Endodermal cell (in vitro differentiated cells): ENCODE data around the gene CES1. TPM values are rescaled to one million over a fixed set of nuclear protein-coding genes. Genes with fewer than 3 reads are reported as not detected.
"Not testable (repeated sequence)": the region's sequence is repeated elsewhere in the genome, so short reads cannot be mapped to it uniquely, and the experiment has no call there.

ENCODE experiments used
- DNase-seq: peaks from one replicate; pipeline ENCODE4 v3.0.0-alpha.2; 2017
- H3K27ac ChIP-seq: 2 replicates; pipeline ENCODE4 v1.5.1; 2013; ENCODE audit warnings: mild to moderate bottlenecking, low read depth, low read length, moderate library complexity
- H3K27me3 ChIP-seq: 2 replicates; pipeline ENCODE4 v1.6.1; 2013; ENCODE audit warnings: mild to moderate bottlenecking, low read length, moderate library complexity; ENCODE audit not compliant: insufficient read depth, control insufficient read depth, poor library complexity, severe bottlenecking
- H3K36me3 ChIP-seq: 2 replicates; pipeline ENCODE4 v1.7.0; 2013; ENCODE audit warnings: mild to moderate bottlenecking, low read length, moderate library complexity; ENCODE audit not compliant: control insufficient read depth, insufficient read depth
- H3K4me1 ChIP-seq: one replicate; pipeline ENCODE4 v1.7.0; 2013; ENCODE audit warnings: low read length; ENCODE audit not compliant: control insufficient read depth, insufficient read depth
- H3K4me3 ChIP-seq: 2 replicates; pipeline ENCODE4 v1.5.1; 2013; ENCODE audit warnings: mild to moderate bottlenecking, low read length, moderate library complexity
- H3K9ac ChIP-seq: 2 replicates; pipeline ENCODE4 v1.6.1; 2013; ENCODE audit warnings: mild to moderate bottlenecking, low read length, moderate library complexity; ENCODE audit not compliant: poor library complexity, severe bottlenecking; ENCODE audit errors: extremely low read depth
- H3K9me3 ChIP-seq: 2 replicates; pipeline ENCODE4 v1.6.1; 2013; ENCODE audit warnings: mild to moderate bottlenecking, low read length, moderate library complexity; ENCODE audit not compliant: control insufficient read depth
- H3K27ac Mint-ChIP-seq: 2 replicates; pipeline ENCODE4 v1.8.0; 2020; ENCODE audit warnings: mixed read lengths
- H3K27me3 Mint-ChIP-seq: 2 replicates; pipeline ENCODE4 v1.8.0; 2021; ENCODE audit warnings: mild to moderate bottlenecking, mixed read lengths; ENCODE audit not compliant: insufficient read depth
- H3K36me3 Mint-ChIP-seq: 2 replicates; pipeline ENCODE4 v1.8.0; 2020; ENCODE audit warnings: low read depth, mixed read lengths
- H3K4me1 Mint-ChIP-seq: 2 replicates; pipeline ENCODE4 v1.8.0; 2020; ENCODE audit warnings: mixed read lengths
- H3K4me3 Mint-ChIP-seq: 2 replicates; pipeline ENCODE4 v1.8.0; 2020; ENCODE audit warnings: mild to moderate bottlenecking, moderate library complexity, mixed read lengths
- H3K9me3 Mint-ChIP-seq: 2 replicates; pipeline ENCODE4 v1.8.0; 2020; ENCODE audit warnings: mild to moderate bottlenecking, mixed read lengths
- WGBS, 2 experiments: methylation state at CpG; one replicate each; pipeline versions ENCODE4 v1.1.5 to v1.1.7; 2013; ENCODE audit warnings: missing lambda C conversion rate in 2 of 2, mixed read lengths in 1 of 2; ENCODE audit not compliant: insufficient coverage in 1 of 2, insufficient read length in 1 of 2; 5-methylcytosine and 5-hydroxymethylcytosine counted together
- total RNA-seq, 2 donors: library from RNA; stranded (reverse); fragmentation: NEBNext Ultra II Directional in 1 of 2; extraction: Animal tissue kit (Norgen Biotek cat#: 25700) in 1 of 2; gene quantifications; 2 replicates in 1 of 2; 3 replicates in 1 of 2; pipeline ENCODE4 v1.2.1, GENCODE V29; 2021
- TF ChIP-seq, protein P1 (sequence below): fragments of 200-600 bp; sonication (generic); conservative IDR thresholded peaks from 2 replicates; pipeline ENCODE4 v1.5.0; 2021; ENCODE audit warnings: antibody characterized with exemption, mild to moderate bottlenecking

Gene CES1
- total RNA-seq, 2 donors from 2014 or later, result 1.3 TPM; not detected in 1

DNA sequence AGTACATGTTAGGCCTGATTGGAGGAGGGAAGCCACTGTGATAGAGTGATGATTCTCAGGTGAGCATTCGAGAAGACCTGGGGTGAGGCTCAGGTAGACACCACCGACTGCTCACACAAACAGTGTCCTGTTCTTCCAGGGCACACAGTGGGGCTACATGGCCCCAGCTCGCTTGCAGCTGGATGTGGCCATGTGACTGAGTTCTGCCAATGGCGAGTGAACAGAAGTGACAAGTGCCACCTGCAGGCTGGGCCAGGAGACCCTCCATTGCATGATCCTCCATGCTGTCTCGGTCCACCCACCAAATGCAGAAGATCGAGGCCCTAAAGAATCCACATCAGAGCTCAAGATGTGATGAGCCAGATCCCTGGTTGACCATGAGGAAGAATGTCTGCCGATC is 36.1 kb upstream of the CES1 start:
- H3K36me3 Mint-ChIP-seq, result no peaks in the 10 kb centered on the region
- DNase-seq, result no peak
- TF ChIP-seq, protein P1, sequence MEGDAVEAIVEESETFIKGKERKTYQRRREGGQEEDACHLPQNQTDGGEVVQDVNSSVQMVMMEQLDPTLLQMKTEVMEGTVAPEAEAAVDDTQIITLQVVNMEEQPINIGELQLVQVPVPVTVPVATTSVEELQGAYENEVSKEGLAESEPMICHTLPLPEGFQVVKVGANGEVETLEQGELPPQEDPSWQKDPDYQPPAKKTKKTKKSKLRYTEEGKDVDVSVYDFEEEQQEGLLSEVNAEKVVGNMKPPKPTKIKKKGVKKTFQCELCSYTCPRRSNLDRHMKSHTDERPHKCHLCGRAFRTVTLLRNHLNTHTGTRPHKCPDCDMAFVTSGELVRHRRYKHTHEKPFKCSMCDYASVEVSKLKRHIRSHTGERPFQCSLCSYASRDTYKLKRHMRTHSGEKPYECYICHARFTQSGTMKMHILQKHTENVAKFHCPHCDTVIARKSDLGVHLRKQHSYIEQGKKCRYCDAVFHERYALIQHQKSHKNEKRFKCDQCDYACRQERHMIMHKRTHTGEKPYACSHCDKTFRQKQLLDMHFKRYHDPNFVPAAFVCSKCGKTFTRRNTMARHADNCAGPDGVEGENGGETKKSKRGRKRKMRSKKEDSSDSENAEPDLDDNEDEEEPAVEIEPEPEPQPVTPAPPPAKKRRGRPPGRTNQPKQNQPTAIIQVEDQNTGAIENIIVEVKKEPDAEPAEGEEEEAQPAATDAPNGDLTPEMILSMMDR, result no peak
- Histone ChIP-seq H3K4me3 (no peak overlapping the region), H3K27ac (no peak overlapping the region), H3K36me3 (no peaks in the 10 kb centered on the region), H3K9ac (no peak overlapping the region), H3K9me3 (no peaks in the 10 kb centered on the region), H3K4me1 (no peaks in the 10 kb centered on the region), H3K27me3 (no peaks in the 10 kb centered on the region)
- H3K27me3 Mint-ChIP-seq, result no peaks in the 10 kb centered on the region
- no peaks in the 10 kb centered on the region for H3K4me1 Mint-ChIP-seq
- no peaks in the 10 kb centered on the region for H3K9me3 Mint-ChIP-seq
- 93 to 94% methylated on average over 7 of the region's 7 CpGs for WGBS, 2 experiments
- H3K27ac Mint-ChIP-seq, result no peak overlapping the region
- H3K4me3 Mint-ChIP-seq, result no peak overlapping the region

DNA sequence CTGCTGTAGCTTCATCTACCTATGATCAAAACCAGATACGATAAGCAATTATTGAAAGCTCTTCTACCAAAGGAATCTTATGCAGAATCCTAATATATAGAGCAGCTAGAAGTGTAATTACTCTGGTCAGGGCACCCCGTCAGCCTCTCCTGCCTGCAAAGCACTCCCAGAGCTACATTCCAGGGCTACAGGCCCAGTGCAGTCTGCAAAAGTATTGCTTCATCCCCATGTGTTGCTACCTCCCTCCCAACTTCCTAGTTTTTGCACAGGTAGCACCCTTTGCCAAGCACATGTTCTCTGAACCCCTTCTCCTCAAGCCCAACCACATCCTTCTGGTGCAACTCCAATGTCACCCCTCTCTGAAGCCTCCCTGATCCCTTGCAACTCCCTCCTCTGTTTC is 35.2 kb upstream of the CES1 start:
- H3K4me1 Mint-ChIP-seq, result no peaks in the 10 kb centered on the region
- H3K4me1 ChIP-seq, result no peaks in the 10 kb centered on the region
- no peaks in the 10 kb centered on the region for H3K9me3 Mint-ChIP-seq
- no peaks in the 10 kb centered on the region for H3K27me3 Mint-ChIP-seq
- no peak overlapping the region for H3K9ac ChIP-seq
- TF ChIP-seq, protein P1, result no peak
- H3K27me3 ChIP-seq, result no peaks in the 10 kb centered on the region
- H3K27ac ChIP-seq, result no peak overlapping the region
- H3K36me3 Mint-ChIP-seq, result no peaks in the 10 kb centered on the region
- H3K27ac Mint-ChIP-seq, result no peak overlapping the region
- no peak overlapping the region for H3K4me3 ChIP-seq
- H3K36me3 ChIP-seq, result no peaks in the 10 kb centered on the region
- no peaks in the 10 kb centered on the region for H3K9me3 ChIP-seq
- DNase-seq, result no peak
- WGBS, 2 experiments, result 90% methylated on average over 2 of the region's 2 CpGs; no CpG with 5 or more reads in 1 of the 2 experiments
- no peak overlapping the region for H3K4me3 Mint-ChIP-seq

DNA sequence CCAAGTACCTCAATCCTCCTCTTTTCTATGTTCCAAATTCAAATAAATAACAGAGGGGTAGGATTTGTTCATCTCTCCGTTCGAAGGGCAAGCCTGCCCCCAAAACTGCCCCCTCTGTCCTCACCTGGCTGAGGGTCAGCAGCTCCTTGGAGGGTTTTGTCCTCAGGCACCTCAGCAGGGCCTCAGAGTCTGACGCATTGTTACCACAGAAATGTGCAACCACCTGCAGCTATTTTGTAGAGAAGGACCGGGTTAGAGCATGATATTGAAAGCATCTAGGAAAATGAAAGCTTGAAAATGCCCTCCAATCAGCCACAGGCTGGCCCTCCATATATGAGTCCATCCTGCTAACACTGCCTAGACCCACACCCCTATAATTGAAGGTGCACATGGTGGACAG is 28.4 kb upstream of the CES1 start:
- 86 to 89% methylated on average over 2 to 4 of the region's 4 CpGs for WGBS, 2 experiments
- no peaks in the 10 kb centered on the region for H3K36me3 Mint-ChIP-seq
- no peak overlapping the region for H3K9ac ChIP-seq

GRCh38 chr16:55857650-55858049 is 24.8 kb upstream of the CES1 start:
- not testable (repeated sequence) for H3K36me3 Mint-ChIP-seq, H3K36me3 ChIP-seq, H3K27ac Mint-ChIP-seq, H3K27me3 ChIP-seq, H3K4me1 ChIP-seq, H3K9me3 Mint-ChIP-seq, H3K4me3 Mint-ChIP-seq, H3K27me3 Mint-ChIP-seq, H3K27ac ChIP-seq, H3K4me3 ChIP-seq, H3K4me1 Mint-ChIP-seq, H3K9ac ChIP-seq, DNase-seq, H3K9me3 ChIP-seq
- 67% methylated on average over 1 of the region's 1 CpG; no CpG with 5 or more reads in 1 of the 2 experiments for WGBS, 2 experiments

More for the DNA sequence above, 28.4 kb upstream of the CES1 start:
- Histone ChIP-seq H3K4me3 (no peak overlapping the region), H3K36me3 (no peaks in the 10 kb centered on the region), H3K9me3 (no peaks in the 10 kb centered on the region), H3K4me1 (no peaks in the 10 kb centered on the region), H3K27me3 (no peaks in the 10 kb centered on the region), H3K27ac (no peak overlapping the region)
- DNase-seq, result no peak
- no peaks in the 10 kb centered on the region for H3K9me3 Mint-ChIP-seq
- H3K4me3 Mint-ChIP-seq, result no peak overlapping the region
- H3K4me1 Mint-ChIP-seq, result no peaks in the 10 kb centered on the region
- H3K27ac Mint-ChIP-seq, result no peak overlapping the region
- peaks cover 5% of the 10 kb centered on the region for H3K27me3 Mint-ChIP-seq
- TF ChIP-seq, protein P1, result no peak
